GM12872 (cell line): ENCODE data around the gene ADAM33.

ENCODE experiments used
- CTCF ChIP-seq: IDR thresholded peaks from 3 replicates; pipeline ENCODE4 v1.5.1; 2011; ENCODE audit warnings: low read depth, mild to moderate bottlenecking, low read length, moderate library complexity; ENCODE audit not compliant: insufficient read depth

ADAM33 gene

GRCh38 chr20:3681931-3682781, at the start of gene ADAM33:
Gene ADAM33 (minus strand): TSS chr20:3682010. CDS start chr20:3682004, 6 bp downstream.
- no peak for TF ChIP-seq CTCF

- no peak for TF ChIP-seq CTCF
Measured at GRCh38 chr20:3730803-3731672, 49.2 kb upstream of the ADAM33 start.

GRCh38 chr20:3729811-3730540, 48.2 kb upstream of the ADAM33 start:
- TF ChIP-seq CTCF = no peak

GRCh38 chr20:3729378-3729777, 47.6 kb upstream of the ADAM33 start:
- no peak for TF ChIP-seq CTCF

GRCh38 chr20:3728876-3729275, 47.1 kb upstream of the ADAM33 start:
- no peak for TF ChIP-seq CTCF

- no peak for TF ChIP-seq CTCF
Measured at GRCh38 chr20:3728354-3728753, 46.5 kb upstream of the ADAM33 start.
